Measurements from ENCODE around the gene TSHR.

- TF ChIP-seq, protein P1, sequence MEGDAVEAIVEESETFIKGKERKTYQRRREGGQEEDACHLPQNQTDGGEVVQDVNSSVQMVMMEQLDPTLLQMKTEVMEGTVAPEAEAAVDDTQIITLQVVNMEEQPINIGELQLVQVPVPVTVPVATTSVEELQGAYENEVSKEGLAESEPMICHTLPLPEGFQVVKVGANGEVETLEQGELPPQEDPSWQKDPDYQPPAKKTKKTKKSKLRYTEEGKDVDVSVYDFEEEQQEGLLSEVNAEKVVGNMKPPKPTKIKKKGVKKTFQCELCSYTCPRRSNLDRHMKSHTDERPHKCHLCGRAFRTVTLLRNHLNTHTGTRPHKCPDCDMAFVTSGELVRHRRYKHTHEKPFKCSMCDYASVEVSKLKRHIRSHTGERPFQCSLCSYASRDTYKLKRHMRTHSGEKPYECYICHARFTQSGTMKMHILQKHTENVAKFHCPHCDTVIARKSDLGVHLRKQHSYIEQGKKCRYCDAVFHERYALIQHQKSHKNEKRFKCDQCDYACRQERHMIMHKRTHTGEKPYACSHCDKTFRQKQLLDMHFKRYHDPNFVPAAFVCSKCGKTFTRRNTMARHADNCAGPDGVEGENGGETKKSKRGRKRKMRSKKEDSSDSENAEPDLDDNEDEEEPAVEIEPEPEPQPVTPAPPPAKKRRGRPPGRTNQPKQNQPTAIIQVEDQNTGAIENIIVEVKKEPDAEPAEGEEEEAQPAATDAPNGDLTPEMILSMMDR (IDR thresholded peaks at IDR 0.05; ENCODE audit: insufficient read depth, low read length) = no peak
- no peak for TF ChIP-seq POLR2AphosphoS5 (IDR thresholded peaks at IDR 0.05; ENCODE audit: low read depth)
Measured at GRCh38 chr14:81018251-81018650, 62.8 kb downstream of the TSHR start.

All from HL-60 (cell line).